ENCODE measurements around the gene MUC15.

Gene MUC15

DNA sequence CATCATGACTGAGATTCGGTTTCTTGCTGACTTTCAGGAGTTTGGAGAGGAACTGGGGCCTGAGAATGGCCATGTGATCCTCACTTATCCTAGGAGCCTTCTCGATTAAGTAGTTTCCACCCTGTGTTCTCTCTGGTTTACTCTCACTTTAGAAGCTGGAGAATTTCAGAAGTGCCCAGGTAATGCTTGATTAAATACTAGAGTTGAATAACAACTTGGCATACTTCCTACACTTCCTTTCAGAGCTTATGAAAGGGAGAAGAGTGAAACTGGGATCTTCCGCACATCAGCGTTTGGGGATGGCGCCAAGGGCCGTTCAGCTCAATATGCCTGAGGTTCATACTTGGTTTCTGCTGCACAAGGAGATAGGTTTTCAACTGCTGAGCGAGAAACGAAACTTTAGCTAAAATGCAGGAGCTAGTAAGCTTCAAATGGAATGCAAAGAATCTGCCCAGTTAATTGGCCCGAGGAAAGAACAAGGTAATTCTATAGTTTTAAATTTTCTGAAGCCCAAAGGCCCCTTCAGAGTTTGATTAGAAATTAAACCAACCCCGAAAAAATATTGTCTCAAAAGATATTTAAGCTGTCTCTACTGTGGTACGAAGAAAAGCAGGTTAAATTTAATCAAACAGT lies 823 bp upstream of the MUC15 start:
- DNase-seq: no peak

DNA sequence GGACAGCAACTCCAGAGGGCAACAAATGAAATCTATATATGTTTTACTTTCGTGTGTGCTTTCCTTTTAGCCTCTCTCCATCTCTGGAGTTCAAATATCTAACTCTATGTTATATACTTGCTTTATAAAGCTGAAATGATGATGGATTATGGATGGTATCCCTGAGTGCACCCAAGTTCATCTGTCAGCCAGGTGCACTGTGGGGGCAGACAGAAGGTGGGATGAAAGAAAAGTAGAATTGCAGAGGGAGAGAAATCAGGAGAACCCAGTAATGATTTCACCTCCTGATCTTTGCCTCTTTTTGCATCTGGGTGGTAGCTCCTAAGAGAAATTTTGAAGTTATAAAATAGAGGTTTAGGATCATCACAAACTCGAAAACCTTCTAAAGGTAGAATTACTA lies 2.4 kb downstream of the MUC15 start:
- no peak for DNase-seq

DNA sequence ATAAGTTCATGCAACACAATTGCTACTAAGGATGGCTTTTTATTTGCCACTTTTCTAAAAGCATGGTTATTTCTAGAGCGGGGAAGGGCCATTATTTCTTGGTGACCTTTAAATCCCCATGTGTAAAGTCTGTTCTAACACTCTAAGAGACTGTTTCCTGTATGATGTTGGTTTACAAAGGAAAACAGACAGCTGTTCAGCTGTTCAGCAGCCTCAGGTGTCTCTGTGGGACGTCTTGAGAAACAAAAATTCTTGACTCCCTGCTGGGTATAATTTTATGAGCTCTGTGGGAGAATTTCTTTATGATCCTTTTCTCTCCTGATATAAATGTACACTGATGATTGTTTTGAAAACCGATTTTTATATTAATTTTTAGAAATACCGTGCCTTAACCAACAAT lies 13.9 kb downstream of the MUC15 start:
- DNase-seq: no peak

DNA sequence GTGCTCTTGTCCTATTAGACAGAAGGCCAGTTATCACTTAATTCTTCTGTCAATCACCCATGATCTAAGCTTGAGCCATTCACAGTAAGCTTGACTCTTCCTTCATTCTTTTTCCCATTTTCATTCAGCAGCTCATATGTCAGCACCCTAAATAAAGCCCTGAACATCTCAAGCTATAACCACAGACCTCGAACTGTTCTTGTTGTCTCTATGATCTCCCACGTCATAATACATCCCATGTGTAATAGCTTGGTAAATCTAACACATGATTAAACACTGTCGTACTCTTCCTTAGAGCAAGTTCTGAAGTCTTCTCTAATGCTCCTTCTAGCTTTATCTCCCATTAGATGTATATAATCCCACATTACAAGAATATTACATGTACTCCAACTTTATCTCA lies 14.4 kb downstream of the MUC15 start:
- DNase-seq: no peak

DNA sequence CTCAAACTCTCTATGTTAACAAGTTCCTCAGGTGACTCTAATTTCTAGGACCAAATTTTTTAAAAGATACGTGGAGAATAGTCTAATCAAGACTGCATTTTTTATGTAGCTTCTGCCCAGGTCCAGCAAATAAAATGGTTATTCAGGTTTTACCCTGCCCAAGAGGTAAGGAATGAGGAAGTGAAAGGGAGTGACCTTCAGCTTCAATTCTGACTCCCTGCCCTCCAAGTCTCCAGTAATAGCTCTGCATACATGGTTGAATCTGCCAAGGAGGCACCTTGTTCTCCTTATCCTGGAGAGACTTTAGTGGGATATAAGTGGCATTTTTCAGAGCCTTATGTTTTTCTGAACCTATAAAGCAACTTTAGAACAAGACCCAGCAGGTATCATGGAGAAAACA lies 15.5 kb downstream of the MUC15 start:
- DNase-seq: no peak

DNA sequence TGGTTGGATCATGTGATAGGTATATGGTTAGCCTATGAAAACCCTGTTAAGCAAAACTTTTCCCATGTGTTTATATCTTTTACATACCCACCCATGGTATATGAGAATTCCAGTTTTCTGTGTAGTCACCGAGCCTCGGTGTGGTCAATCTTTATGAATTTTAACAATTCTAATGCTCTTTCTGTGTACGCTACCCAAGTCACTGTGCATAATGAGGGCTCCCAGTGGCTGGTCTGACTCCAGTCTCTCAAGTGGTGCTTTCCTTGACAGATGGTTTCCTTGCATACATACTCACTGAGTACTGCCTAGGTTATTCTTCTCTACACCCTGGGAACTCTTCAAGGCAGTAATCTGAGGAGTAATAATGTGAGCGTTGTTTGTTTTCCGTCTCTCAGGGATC lies 17.6 kb downstream of the MUC15 start:
- no peak for DNase-seq

DNA sequence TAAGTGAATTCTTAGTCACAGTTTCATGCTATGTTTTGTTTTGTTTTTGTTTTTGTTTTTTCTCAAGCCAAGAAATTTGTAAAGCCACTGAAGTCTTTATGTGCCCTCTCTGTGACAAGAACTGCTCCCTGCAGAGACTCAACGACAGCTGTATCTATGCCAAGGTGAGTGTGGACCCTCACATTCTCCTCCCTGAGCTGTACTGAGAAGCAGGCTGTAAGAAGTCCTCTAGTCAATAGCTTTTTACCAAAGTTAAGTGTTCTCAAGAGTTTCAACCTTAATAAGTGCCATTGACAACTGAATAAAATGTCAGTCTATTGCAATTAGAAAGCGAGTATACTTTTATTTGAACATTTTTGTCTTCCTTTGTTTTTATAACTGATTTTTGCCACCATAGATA lies 18.9 kb downstream of the MUC15 start:
- DNase-seq: no peak

DNA sequence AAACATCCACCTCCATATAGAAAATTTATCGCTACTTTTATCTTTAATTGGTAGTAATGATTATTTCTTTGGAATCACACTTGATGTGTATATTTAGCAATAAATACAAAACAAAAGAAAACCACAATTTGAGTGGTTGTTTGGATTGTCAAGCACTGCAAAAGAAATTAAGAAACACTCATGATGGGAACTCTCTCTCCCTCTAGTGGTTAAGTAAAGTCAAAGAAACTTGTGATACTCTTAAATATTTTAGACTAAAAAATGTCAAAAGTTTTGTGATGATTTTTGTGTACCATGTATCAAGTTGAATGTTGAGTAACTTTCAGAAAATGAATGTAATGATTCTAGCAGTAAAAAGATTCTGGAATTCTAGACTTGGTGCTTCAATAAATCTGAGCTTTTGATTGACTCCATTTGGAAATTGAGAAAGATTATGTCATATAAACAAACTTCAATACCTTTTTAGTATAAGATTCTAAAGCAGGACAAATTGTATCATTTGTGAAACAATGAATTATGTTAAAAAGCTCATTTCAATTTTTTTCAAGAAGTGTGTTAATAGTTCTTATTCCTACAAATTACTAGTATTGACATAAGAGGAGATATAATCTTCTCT lies 20.8 kb downstream of the MUC15 start:
- no peak for DNase-seq

DNA sequence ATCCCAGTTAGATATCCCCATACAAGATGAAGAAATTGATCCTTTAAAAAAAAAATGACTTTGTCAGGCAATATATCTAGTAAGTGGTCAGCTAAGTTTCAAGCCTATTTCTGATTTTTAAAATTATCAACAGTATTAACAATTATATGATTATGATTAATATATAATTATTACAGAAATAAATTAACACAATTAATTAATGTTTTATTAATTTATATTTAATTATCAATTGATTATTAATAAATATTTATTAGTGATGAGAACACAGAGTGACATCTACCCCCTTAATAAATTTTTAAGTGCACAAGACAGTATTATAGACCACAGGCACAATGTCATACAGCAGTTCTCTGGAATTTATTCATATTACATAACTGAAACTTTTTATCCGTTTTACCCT lies 22.0 kb downstream of the MUC15 start:
- DNase-seq: no peak

DNA sequence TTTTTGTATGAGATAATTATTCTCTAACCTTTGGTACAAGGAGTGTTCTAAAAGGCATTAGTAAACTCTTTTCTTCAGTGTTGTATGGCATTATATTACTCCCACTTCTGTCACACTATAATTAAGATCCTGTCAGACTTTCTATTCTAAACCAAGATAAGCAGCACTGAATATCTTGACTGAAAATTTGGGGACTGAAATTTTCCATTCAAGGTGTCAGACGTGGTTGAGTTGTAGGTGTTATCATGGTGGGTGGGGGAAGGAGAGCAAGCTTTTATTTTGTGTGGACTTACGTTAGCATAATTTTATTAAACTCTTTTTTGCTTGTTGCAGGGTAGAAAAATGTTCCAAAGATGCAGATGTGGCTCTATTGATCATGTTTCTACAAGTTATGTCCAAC lies 22.9 kb downstream of the MUC15 start:
- DNase-seq: no peak

DNA sequence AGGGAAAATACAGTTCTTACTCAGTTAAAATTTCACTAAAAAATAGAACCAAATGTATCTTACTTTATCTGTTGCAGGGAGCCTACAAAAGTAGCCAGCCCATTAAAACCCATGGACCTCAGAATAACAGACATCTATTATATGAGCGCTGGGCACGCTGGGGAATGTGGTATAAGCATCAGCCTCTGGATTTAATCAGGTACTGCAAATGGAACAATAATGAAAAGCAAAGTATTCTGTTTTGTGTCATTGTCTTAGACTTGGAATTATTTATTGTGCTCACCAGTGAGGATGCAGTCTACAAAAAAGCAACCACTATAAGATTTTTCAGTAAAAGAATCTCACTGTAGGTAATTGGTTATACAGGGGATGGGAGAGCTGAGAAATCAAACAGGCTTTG lies 30.2 kb downstream of the MUC15 start:
- no peak for DNase-seq

DNA sequence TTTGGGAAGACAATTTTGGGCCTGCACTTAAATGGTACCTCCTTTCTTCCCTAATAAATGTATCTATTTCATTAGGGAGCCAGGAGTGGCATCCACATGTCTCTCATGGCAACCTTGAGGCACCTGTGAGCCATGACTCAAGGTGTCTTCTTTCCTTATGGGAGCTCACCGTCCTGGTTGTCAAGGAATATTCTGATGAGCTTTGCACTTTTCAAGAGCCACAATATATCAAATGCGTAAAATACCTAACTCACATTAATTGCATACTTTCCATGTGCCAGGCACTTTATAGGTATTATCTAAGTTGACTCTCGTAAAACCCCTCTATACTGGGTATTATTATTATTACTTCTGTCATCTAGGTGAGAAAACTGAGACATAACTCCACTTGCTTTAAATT lies 32.5 kb downstream of the MUC15 start:
- DNase-seq: no peak

DNA sequence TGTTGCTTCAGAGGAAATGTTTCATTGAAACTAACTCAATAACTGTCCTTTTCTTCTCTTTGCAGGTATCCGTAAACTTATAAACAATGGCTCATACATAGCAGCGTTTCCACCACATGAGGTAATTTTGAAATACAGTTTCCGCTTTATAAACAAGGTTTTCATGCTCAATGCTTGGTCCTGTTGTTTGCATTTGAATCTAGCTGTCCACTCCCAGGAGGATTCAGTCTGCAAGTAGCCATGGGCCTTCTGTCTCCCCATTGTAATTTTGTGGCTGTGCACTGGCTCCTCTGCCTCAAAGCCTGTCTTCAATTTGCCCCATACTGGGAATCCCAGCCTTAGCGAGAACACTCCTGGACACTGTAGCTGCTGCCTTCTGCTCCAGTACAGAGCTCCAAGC lies 34.7 kb downstream of the MUC15 start:
- DNase-seq: no peak

DNA sequence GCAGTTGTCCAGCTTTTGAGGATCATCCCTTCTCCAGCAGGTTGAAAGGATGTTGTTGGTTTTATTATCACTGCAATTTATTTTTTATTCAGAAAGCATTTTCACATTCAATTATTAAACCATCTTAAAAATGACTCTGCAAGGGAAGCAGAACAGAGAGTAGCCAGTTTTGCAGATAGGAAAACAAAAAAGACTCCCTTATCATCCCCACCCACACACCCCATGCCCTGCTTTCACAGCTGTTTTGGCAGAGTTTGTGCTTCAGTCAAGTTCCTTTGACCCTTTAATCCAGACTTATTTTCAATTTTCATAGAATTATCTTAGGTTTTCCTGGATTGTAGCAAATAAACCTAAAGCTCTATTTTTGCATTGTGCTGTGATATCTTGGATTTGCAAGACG lies 44.4 kb downstream of the MUC15 start:
- DNase-seq: no peak

DNA sequence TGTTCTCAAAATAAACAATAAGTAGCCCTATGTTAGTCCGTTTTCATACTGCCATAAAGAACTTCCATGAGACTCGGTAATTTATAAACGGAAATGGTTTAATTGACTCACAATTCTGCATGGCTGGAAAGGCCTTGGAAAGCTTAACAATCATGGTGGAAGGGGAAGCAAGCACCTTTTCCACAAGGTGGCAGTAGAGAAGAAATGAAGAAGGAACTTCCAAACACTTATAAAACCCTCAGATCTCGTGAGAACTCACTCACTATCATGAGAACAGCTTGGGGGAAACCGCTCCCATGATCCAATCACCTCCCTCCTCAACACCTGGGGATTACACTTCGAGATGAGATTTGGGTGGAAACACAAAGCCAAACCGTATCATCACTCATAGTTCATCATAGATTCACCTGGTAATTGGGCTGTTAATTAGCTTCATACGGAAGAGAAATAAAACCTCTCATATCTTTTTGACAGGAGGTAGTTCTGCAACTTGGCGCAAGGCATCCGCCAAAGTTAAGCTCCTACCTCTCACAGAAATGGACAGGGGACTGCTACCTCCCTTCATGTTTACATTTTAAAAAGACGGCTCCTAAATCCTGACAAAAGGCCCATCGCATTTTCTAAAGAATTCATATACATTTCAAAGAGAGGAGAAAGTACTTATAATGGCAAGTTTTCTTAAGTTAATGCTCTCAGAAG lies 49.0 kb downstream of the MUC15 start:
- no peak for DNase-seq

DNA sequence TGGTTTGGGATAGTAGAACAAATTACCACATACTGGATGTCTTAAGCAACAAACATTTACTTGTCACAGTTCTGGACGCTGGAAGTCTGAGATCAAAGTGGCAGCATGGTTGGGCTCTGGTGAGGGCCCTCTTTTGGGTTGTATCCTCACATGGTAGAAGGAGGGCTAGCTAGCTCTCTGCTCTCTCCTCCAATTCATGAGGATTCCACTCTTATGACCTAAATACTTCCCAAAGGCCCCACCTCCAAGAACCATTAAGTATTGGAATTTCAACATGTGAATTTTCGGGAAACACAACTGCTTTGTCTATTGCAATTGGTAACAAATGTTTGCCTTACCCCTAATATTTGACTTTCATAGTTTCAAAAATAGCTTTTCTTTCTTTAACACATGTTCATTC lies 52.6 kb downstream of the MUC15 start:
- DNase-seq: no peak

DNA sequence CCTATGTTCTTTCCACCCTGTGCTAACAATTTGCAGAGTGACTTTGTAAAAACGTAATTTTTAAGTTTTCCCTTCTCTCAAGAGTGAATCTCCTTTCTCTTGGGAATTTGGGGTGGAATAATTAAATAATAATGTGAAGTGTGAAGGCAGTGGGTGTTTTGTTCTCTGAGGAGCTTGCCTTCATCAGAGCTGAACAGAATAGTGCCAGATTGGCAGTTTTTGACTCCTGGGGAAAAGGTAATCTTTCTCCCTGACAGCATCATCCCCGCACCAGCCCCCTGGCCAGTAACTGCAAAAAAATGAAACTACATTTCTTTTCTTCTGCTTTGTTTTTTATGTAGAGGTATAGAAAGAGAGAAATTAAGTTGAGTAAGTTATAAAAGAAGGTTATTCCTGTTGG lies 59.9 kb downstream of the MUC15 start:
- no peak for DNase-seq

DNA sequence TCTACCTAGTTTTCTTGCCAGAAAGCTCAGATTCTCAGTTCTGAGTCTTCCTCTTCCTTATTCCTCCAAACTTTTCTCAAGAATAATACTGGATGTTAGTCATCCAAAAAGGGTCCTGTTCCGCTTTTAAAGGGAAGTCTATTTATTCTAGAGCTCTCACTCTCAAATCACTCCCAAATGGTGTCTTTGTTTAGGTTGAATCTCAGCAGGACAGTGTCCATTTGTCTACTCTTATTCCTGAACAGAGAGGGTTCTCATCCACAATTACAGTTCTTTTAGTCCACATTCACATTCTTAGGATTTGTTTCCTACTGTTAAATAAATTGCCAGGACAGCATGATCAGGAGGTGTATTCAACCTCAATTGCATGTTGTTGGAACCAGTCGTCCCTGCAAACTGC lies 61.3 kb downstream of the MUC15 start:
- no peak for DNase-seq

DNA sequence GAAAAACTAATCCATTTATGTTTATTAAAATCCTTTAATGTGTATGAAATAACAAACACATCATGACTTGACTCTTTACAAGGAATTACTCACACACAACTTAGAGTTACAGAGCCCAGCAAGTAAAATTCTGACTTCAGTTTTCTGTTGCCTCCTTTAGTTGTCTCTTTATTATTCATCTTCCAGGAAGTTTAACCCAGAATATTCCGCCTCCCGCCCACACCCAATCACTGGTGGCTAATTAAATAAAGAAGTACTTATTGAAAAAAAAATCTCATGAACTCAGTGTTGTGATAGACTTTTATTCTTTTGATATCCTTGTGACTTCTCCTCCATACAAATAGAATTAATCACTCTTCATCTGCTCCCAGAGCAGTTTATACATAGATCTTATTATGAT lies 61.9 kb downstream of the MUC15 start:
- DNase-seq: no peak
